GM12878 (cell line): ENCODE results near the gene DCTN4. TPM values are rescaled to one million over a fixed set of nuclear protein-coding genes. Genes with fewer than 3 reads are reported as not detected.

Experiments used
- ASH2L ChIP-seq: fragments of 300-600, 200-600 bp; sonication (generic); IDR thresholded peaks from 2 replicates; pipeline ENCODE4 v1.6.1; 2017; ENCODE audit warnings: low read depth, mild to moderate bottlenecking, borderline replicate concordance
- BCL11A ChIP-seq: IDR thresholded peaks from 2 replicates; pipeline ENCODE4 v1.6.1; 2011; ENCODE audit warnings: low read depth, low read length
- CHD1 ChIP-seq: IDR thresholded peaks from 2 replicates; pipeline ENCODE4 v1.6.1; 2012; ENCODE audit warnings: low read depth, low read length, improper control_type of control experiment
- GATAD2B ChIP-seq: fragments of 450-650 bp; conservative IDR thresholded peaks from 2 replicates; pipeline ENCODE4 v1.6.1; 2017; ENCODE audit warnings: low read depth, mild to moderate bottlenecking, moderate library complexity
- JUNB ChIP-seq: IDR thresholded peaks from 2 replicates; pipeline ENCODE4 v1.6.1; 2016; ENCODE audit warnings: antibody characterized with exemption, mild to moderate bottlenecking
- MYB ChIP-seq: fragments of 150-350 bp; IDR thresholded peaks from 2 replicates; pipeline ENCODE4 v1.6.1; 2014; ENCODE audit warnings: mild to moderate bottlenecking, low read depth, low read length, borderline replicate concordance
- NFXL1 ChIP-seq: fragments of 450-650 bp; IDR thresholded peaks from 2 replicates; pipeline ENCODE4 v1.6.1; 2017; ENCODE audit warnings: antibody characterized with exemption, mild to moderate bottlenecking, borderline replicate concordance
- PML ChIP-seq: IDR thresholded peaks from 2 replicates; pipeline ENCODE4 v1.6.1; 2012; ENCODE audit warnings: low read length, inconsistent platforms
- POU2F2 ChIP-seq: IDR thresholded peaks from 3 replicates; pipeline ENCODE4 v1.6.1; 2011; ENCODE audit warnings: low read depth, mild to moderate bottlenecking, low read length, borderline replicate concordance
- RELA ChIP-seq: fragments of 450-650 bp; IDR thresholded peaks from 2 replicates; pipeline ENCODE4 v1.8.0; 2014; ENCODE audit warnings: borderline replicate concordance; ENCODE audit not compliant: partially characterized antibody
- RFX5 ChIP-seq: IDR thresholded peaks from 2 replicates; pipeline ENCODE4 v1.6.1; 2011; ENCODE audit warnings: low read depth, low read length, improper control_type of control experiment
- RUNX3 ChIP-seq: IDR thresholded peaks from 2 replicates; pipeline ENCODE4 v1.6.1; 2012; ENCODE audit warnings: low read length, inconsistent platforms
- SP1 ChIP-seq: IDR thresholded peaks from one replicate; pipeline ENCODE4 v1.6.1; 2011; ENCODE audit warnings: low read depth, low read length
- SPI1 ChIP-seq: IDR thresholded peaks from 2 replicates; pipeline ENCODE4 v1.6.1; 2011; ENCODE audit warnings: low read depth, mild to moderate bottlenecking, low read length, moderate library complexity, borderline replicate concordance; ENCODE audit not compliant: insufficient read depth
- SRF ChIP-seq, 2 experiments: IDR thresholded peaks; 2 replicates each; pipeline ENCODE4 v1.6.1; 2011; ENCODE audit warnings: low read depth in 2 of 2, low read length in 2 of 2, mild to moderate bottlenecking in 1 of 2, moderate library complexity in 1 of 2
- SUZ12 ChIP-seq: fragments of 200-600 bp; sonication (generic); IDR thresholded peaks from one replicate; pipeline ENCODE4 v1.6.1; 2018; ENCODE audit warnings: antibody characterized with exemption, mild to moderate bottlenecking; ENCODE audit not compliant: unreplicated experiment
- TAF1 ChIP-seq: IDR thresholded peaks from 2 replicates; pipeline ENCODE4 v1.6.1; 2011; ENCODE audit warnings: mild to moderate bottlenecking, low read depth, low read length, borderline replicate concordance
- TBL1XR1 ChIP-seq: IDR thresholded peaks from 2 replicates; pipeline ENCODE4 v1.6.1; 2012; ENCODE audit warnings: low read depth, low read length, improper control_type of control experiment
- ZNF217 ChIP-seq: fragments of 450-650 bp; IDR thresholded peaks from 2 replicates; pipeline ENCODE4 v1.6.1; 2017; ENCODE audit warnings: antibody characterized with exemption, mild to moderate bottlenecking
- polyA plus RNA-seq, 11 experiments: library from polyadenylated mRNA; depleted of rRNA in 4 of 11; unstranded in 6 of 11; stranded (reverse) in 5 of 11; fragments of >200 nt; fragmentation: Nextera tagmentation in 4 of 11; fragmentation: Illumina TruSeq in 1 of 11; extraction: Ambion mirVana in 4 of 11; extraction: Trizol in 1 of 11; gene quantifications; 1 replicate in 1 of 11; 2 replicates in 10 of 11; pipeline versions ENCODE4 v1.2.1 to v1.2.3, GENCODE V29; 2011 to 2016; ENCODE audit warnings: inconsistent platforms in 2 of 11, missing spikeins in 2 of 11, low read depth in 1 of 11
- total RNA-seq, 4 experiments: library from RNA; depleted of rRNA in 3 of 4; stranded (reverse); fragments of >200 nt in 3 of 4; fragmentation: Illumina TruSeq in 1 of 4; extraction: Trizol in 1 of 4; gene quantifications; 2 replicates each; pipeline versions ENCODE4 v1.2.1 to v1.2.3, GENCODE V29; 2013 to 2021
- TF ChIP-seq, protein P1 (sequence below): fragments of 450-650 bp; IDR thresholded peaks from 2 replicates; pipeline ENCODE4 v1.6.1; 2016; ENCODE audit warnings: mild to moderate bottlenecking
- TF ChIP-seq, protein P2 (sequence below): fragments of 450-650 bp; IDR thresholded peaks from 2 replicates; pipeline ENCODE4 v1.6.1; 2018; ENCODE audit warnings: mild to moderate bottlenecking, low read depth, moderate library complexity; ENCODE audit not compliant: partially characterized antibody
- TF ChIP-seq, protein P3 (sequence below): fragments of 450-650 bp; conservative IDR thresholded peaks from 2 replicates; pipeline ENCODE4 v1.6.1; 2017; ENCODE audit warnings: mild to moderate bottlenecking, moderate library complexity
- TF ChIP-seq, protein P4 (sequence below): IDR thresholded peaks from 2 replicates; pipeline ENCODE4 v1.6.1; 2012; ENCODE audit warnings: low read depth, low read length, improper control_type of control experiment

DCTN4 gene
- total and polyA plus RNA-seq, 10 of the 15 experiments (the other 5 are each of a cell fraction or from before 2014, with no cell fraction given): 7.6 to 27.8 (median 18.0) TPM

DNA sequence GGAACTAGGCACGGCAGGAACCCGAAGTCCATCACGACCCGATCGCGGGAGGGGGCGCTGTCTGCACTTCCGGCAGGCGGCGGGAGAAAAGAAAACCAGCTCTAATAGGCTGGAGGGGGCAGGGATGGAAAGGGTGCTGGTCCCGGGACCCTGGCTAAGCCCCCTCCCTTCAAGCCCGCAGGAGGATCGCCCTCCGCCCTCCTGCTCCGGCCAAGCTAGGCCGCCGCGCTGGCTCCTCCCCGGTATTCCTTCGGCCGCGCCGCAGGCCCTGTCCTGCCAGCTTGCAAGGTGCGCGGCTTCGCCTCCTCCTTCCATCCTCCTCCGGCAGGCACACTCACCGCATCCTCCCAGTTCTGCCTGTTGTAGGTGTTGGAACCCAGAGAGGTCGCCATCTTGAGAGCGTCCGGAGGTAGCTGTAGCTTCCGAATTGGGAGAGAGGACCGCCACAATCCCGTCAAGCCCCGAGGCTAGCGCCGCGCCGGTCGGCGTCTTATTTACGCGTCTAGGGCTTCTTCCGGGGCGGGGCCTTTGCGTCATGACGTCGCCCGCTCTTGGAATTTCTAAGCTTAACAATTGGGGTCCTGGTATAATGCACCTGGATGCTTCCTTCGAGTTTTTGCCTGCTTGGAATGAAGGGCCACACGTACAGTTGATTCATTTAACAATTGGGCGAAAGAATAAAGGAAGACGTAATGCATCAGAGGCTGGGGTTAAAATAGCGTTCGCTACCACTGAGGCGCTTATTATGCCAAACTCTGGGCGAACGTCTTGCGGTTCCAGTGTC lies 58.0 kb downstream of the DCTN4 start, which contains the start of gene RBM22 (continued):
- 0 out of 2 replicates have a peak, but pooled peaks have one; percentile 72 for TF ChIP-seq ASH2L
- no peak for TF ChIP-seq ZNF217
- no peak for TF ChIP-seq BCL11A
- no peak for TF ChIP-seq JUNB
- TF ChIP-seq POU2F2: peak; percentile 50; the same call in 1 of the 3 replicates
- no peak for TF ChIP-seq NFXL1
- TF ChIP-seq, protein P1, sequence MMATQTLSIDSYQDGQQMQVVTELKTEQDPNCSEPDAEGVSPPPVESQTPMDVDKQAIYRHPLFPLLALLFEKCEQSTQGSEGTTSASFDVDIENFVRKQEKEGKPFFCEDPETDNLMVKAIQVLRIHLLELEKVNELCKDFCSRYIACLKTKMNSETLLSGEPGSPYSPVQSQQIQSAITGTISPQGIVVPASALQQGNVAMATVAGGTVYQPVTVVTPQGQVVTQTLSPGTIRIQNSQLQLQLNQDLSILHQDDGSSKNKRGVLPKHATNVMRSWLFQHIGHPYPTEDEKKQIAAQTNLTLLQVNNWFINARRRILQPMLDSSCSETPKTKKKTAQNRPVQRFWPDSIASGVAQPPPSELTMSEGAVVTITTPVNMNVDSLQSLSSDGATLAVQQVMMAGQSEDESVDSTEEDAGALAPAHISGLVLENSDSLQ: peak; percentile 31; the same call in 1 of the 2 replicates
- TF ChIP-seq TAF1: peak; percentile 82
- TF ChIP-seq RELA: peak; percentile 72
- TF ChIP-seq, protein P2, sequence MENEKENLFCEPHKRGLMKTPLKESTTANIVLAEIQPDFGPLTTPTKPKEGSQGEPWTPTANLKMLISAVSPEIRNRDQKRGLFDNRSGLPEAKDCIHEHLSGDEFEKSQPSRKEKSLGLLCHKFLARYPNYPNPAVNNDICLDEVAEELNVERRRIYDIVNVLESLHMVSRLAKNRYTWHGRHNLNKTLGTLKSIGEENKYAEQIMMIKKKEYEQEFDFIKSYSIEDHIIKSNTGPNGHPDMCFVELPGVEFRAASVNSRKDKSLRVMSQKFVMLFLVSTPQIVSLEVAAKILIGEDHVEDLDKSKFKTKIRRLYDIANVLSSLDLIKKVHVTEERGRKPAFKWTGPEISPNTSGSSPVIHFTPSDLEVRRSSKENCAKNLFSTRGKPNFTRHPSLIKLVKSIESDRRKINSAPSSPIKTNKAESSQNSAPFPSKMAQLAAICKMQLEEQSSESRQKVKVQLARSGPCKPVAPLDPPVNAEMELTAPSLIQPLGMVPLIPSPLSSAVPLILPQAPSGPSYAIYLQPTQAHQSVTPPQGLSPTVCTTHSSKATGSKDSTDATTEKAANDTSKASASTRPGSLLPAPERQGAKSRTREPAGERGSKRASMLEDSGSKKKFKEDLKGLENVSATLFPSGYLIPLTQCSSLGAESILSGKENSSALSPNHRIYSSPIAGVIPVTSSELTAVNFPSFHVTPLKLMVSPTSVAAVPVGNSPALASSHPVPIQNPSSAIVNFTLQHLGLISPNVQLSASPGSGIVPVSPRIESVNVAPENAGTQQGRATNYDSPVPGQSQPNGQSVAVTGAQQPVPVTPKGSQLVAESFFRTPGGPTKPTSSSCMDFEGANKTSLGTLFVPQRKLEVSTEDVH: peak; percentile 49
- TF ChIP-seq SP1: no peak
- TF ChIP-seq TBL1XR1: 0 out of 2 replicates have a peak, but pooled peaks have one; percentile 17
- TF ChIP-seq GATAD2B: peak; percentile 74
- TF ChIP-seq, protein P3, sequence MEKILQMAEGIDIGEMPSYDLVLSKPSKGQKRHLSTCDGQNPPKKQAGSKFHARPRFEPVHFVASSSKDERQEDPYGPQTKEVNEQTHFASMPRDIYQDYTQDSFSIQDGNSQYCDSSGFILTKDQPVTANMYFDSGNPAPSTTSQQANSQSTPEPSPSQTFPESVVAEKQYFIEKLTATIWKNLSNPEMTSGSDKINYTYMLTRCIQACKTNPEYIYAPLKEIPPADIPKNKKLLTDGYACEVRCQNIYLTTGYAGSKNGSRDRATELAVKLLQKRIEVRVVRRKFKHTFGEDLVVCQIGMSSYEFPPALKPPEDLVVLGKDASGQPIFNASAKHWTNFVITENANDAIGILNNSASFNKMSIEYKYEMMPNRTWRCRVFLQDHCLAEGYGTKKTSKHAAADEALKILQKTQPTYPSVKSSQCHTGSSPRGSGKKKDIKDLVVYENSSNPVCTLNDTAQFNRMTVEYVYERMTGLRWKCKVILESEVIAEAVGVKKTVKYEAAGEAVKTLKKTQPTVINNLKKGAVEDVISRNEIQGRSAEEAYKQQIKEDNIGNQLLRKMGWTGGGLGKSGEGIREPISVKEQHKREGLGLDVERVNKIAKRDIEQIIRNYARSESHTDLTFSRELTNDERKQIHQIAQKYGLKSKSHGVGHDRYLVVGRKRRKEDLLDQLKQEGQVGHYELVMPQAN: peak; percentile 76
- TF ChIP-seq, protein P4, sequence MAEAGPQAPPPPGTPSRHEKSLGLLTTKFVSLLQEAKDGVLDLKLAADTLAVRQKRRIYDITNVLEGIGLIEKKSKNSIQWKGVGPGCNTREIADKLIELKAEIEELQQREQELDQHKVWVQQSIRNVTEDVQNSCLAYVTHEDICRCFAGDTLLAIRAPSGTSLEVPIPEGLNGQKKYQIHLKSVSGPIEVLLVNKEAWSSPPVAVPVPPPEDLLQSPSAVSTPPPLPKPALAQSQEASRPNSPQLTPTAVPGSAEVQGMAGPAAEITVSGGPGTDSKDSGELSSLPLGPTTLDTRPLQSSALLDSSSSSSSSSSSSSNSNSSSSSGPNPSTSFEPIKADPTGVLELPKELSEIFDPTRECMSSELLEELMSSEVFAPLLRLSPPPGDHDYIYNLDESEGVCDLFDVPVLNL: no peak
- peak in 1 of 2 experiments; percentile 83; a peak in 2 of 4 replicates for TF ChIP-seq SRF (IDR thresholded peaks at IDR 0.05; ENCODE audit: low read depth in 2 of 2, low read length in 2 of 2)
- TF ChIP-seq RFX5: no peak
- peak; percentile 91; the same call in 1 of the 2 replicates for TF ChIP-seq CHD1
- peak; percentile 73 for TF ChIP-seq PML
- TF ChIP-seq MYB: no peak
- TF ChIP-seq SUZ12: no peak
- peak; percentile 37 for TF ChIP-seq RUNX3
- TF ChIP-seq SPI1: no peak
